Astrocyte of the cerebellum (primary cell): Measurements from ENCODE around the gene CYFIP2.

ENCODE experiments used
- DNase-seq: peaks from one replicate; pipeline ENCODE4 v3.0.0-alpha.2; 2011; ENCODE audit warnings: low read depth
- H3K4me3 ChIP-seq: 2 replicates; pipeline ENCODE4 v1.5.1; 2011; ENCODE audit warnings: mild to moderate bottlenecking, low read depth, low read length, moderate library complexity
- in situ Hi-C: cut with HindIII; loops from 2 replicates; pipeline ENCODE4 v1.10.0; 2017; ENCODE audit warnings: low sequenced_read_pairs
- TF ChIP-seq, protein P1 (sequence below): IDR thresholded peaks from 2 replicates; pipeline ENCODE4 v1.5.1; 2012; ENCODE audit warnings: low read length, low read depth, moderate library complexity, mild to moderate bottlenecking; ENCODE audit errors: missing control alignments

Gene CYFIP2

DNA sequence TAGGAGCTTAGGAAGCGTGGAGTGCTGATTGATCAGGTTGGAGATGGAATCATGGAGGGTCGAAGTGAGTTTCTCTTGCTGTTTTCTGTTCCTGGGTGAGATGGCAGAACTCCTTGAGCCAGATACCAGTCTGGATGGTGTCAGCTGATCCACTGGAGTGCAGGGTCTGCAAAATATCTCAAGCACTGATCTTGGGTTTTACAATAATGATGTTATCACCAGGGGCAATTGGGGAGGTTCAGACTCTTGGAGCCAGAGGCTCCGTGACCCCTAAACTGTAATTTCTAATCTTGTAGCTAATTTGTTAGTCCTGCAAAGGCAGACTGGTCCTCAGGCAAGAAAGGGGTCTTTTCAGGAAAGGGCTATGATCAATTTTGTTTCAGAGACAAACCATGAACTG is 114.1 kb downstream of the CYFIP2 start:
- DNase-seq = no peak
- in situ Hi-C loops = loop anchor here (5.0 kb wide), 1 partner anchor 82 kb away; the partner anchor contains the start of gene NIPAL4
- no peak overlapping the region for H3K4me3 ChIP-seq
- TF ChIP-seq, protein P1, sequence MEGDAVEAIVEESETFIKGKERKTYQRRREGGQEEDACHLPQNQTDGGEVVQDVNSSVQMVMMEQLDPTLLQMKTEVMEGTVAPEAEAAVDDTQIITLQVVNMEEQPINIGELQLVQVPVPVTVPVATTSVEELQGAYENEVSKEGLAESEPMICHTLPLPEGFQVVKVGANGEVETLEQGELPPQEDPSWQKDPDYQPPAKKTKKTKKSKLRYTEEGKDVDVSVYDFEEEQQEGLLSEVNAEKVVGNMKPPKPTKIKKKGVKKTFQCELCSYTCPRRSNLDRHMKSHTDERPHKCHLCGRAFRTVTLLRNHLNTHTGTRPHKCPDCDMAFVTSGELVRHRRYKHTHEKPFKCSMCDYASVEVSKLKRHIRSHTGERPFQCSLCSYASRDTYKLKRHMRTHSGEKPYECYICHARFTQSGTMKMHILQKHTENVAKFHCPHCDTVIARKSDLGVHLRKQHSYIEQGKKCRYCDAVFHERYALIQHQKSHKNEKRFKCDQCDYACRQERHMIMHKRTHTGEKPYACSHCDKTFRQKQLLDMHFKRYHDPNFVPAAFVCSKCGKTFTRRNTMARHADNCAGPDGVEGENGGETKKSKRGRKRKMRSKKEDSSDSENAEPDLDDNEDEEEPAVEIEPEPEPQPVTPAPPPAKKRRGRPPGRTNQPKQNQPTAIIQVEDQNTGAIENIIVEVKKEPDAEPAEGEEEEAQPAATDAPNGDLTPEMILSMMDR = no peak

DNA sequence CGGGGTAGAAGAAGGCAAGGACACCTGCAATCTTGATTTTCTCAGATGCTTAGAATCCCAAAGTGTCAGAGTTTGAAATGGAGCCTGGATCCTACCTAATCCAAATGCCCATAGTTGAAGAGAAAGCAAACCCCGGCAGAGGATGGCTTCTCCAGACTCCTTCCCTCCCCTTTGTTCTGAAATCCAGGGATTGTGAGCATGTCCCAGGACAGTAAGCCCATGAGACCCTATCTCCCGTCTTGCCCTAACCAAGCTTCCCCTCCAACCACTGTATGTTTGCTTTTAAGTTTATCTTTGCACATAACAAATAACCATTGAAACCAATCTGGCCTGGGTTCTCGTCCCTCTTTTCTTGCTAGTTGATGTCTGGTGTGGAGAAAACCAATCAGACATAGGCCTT is 115.8 kb downstream of the CYFIP2 start:
- DNase-seq = no peak
- TF ChIP-seq, protein P1 = no peak
- in situ Hi-C loops = loop anchor here (5.0 kb wide), 1 partner anchor 81 kb away; the partner anchor contains the start of gene NIPAL4
- H3K4me3 ChIP-seq = no peak overlapping the region

DNA sequence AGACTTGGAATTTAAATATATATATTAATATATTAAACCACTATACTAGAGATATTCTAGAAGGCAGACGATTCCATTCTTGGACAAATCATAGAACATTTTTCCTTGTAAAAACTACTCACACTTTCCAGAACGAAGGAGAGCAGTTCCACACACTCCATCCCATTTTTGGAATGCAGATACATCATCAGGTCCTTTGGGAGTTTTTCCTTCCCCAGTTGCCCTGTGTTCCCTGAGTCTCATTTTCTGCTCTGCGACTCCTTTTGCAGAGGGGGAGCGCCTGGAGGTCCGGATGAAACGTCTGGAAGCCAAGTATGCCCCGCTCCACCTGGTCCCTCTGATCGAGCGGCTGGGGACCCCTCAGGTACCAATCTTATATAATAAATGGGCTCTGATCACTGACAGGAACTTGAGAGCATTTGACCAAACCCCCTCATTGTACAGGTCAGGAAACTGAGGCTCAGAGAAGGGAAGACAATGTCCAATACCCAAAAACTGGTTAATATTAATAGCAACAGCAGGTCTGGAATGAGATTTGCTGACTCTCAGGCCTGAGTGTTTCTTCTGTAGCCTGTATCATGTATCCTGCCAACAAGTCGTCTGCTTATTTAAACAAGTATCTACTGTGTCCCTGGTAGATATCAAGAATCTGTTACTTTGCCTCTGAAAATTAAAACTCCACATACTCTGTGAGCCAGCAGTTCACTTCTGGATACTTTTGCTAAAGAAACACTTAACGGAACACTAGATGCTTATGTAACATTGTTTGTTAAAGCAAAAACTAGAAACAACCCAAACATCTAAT is 117.3 kb downstream of the CYFIP2 start:
- no peak overlapping the region for H3K4me3 ChIP-seq
- no peak for DNase-seq
- TF ChIP-seq, protein P1 = no peak
- in situ Hi-C loops = loop anchor here (5.0 kb wide), 1 partner anchor 79 kb away; the partner anchor contains the start of gene NIPAL4

DNA sequence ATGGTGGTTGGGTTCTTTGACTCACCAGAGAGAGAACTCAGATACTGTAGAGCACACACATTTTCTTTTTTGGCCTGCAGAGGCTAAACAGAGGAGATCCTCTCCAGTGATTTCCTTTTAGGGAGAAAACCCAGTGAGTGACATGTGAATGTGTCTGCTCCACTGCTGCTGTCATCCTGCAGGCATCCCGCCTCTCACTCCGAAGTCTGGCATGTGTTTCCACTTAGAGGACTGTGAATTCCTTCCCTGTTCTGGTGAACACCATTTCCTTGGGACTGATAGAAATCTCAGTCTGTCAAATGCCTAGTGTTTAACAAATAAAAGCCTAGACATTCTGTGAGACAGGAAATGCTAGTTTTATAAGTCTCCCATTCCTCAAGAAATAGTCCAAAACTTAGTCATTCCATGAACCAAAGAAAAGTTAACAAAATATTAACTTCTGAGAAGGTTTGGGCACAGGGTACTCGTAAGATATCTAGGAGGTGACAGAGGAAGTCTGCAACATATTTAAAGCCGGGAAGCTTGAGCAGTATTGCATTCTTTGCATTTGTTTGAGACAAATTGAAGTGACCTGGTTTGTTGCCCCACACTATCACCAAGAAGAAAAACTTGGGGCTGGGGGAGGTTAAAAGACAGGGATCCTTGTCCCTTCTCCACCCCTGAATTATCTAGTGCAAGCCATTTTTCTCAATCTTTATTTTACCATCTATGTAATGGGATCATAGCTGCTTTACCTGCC is 119.2 kb downstream of the CYFIP2 start:
- peak; percentile 83 for DNase-seq
- no peak overlapping the region for H3K4me3 ChIP-seq
- in situ Hi-C loops = loop anchor here (5.0 kb wide), 1 partner anchor 77 kb away; the partner anchor contains the start of gene NIPAL4
- TF ChIP-seq, protein P1 = no peak

DNA sequence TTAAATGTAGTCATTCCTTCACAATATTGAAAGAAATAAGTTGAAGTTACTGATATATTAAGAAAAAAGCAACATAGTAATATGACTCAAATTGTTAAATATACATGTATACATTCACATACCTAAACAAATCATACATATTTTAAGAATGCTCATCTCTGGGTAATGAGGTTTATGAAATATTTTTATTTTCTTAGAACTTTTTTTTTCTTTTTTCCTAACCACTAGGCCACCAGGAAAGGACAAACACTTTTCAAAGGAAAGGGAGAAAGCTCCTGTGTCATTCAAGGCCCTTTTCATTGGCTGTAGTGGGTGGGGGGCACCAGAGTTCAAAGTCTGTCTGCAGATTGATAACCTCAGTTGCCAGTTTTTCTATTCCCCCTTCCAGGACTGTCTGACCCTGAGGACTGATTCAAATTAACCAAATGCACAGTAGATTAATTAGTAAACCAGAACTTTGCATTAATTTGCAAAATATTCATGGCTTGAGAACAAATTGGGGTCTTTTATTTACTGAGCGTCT is 121.2 kb downstream of the CYFIP2 start:
- TF ChIP-seq, protein P1 = no peak

DNA sequence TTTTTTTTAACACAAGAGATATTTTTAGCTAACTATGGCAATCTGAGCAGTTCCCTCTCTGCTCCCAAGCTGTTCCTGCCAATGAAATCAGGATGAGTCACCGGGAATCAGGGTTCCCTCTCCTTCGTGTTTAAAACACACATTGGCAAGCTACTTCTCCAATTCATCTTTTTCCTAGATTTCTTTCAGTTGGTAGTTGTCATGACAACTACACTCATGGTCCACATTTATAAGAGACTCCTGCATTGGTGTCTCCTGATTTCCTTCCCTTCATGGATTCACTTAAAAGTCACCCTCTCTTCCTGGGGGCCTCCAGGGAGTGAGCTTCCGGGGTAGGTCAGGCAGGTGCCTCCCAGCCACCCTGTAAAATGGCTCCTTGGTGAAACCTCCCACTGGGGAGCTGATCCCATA is 121.8 kb downstream of the CYFIP2 start:
- in situ Hi-C loops = no loop called here
- TF ChIP-seq, protein P1 = no peak
- H3K4me3 ChIP-seq = no peak overlapping the region
- peak; percentile 94 for DNase-seq

More for the DNA sequence above, 121.2 kb downstream of the CYFIP2 start:
- no peak overlapping the region for H3K4me3 ChIP-seq
- in situ Hi-C loops = no loop called here
- DNase-seq = no peak
